Midbrain (tissue), 1 donor: ENCODE results near the gene PRSS48.
"Not testable (repeated sequence)": the region's sequence is repeated elsewhere in the genome, so short reads cannot be mapped to it uniquely, and the experiment has no call there.

ENCODE experiments used
- DNase-seq: peaks from one replicate; lab custom pipeline; 2025; lab: John Stamatoyannopoulos, UW

The PRSS48 gene

DNA sequence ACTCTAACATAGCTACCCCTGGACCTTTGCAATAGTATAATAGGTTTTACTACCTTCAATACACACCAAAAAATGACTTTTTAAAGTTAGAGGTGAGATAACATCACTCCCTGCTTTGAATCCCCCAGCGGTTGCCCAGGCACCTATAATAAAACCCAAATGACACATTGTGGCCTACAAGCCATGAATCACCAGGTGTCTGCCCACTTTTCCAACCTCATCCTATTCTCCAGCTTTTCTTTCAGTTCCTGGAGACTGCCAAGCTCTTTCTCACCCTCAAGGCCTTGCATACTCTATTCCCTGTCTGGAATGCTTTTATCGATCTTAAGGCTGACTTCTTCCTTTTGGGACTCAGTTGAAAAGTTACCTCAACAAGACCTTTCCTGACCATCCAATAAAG lies 16.4 kb upstream of the PRSS48 start:
- DNase-seq = no peak

DNA sequence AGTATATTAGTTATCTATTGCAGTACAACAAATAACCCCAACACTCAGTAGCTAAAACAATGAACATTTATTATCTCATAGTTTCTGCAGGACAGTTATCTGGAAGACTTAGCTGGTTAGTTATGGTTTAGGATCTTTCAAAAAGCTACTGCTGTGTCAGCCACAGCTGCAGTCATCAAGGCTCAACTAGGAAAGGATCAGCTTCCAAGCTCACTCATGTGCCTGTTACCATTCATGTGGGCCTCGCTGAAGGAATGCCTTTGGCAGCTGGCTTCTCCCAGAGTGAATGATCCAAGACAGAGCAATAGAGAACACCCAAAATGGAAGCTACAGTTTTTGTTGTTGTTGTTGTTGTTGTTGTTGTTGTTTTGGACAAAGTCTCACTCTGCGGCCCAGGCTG lies 13.5 kb upstream of the PRSS48 start:
- DNase-seq = no peak

DNA sequence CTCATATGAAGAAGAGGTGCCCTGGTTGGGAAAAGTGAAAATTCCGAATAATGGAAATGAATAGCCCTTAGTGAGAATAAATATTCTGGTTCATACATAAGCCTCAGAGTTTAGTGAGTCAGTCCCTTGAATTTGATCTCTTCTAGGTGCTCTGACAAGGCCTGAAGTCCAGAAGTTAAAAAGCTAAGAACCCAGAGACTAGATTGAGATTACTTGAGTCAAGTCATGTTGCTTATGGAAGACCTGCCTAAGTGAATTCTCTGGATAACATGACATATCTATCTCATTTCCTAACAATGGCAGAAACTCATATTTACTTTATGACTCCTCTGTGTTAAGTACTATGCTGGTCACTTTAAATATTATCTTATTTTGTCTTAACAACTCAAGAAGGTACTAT lies 10.5 kb upstream of the PRSS48 start:
- DNase-seq = no peak

GRCh38 chr4:151267104-151267503 lies 9.9 kb upstream of the PRSS48 start:
- DNase-seq = no peak

GRCh38 chr4:151267822-151268535 lies 9.0 kb upstream of the PRSS48 start:
- DNase-seq = no peak

GRCh38 chr4:151268905-151269304 lies 8.1 kb upstream of the PRSS48 start:
- DNase-seq = not testable (repeated sequence)

DNA sequence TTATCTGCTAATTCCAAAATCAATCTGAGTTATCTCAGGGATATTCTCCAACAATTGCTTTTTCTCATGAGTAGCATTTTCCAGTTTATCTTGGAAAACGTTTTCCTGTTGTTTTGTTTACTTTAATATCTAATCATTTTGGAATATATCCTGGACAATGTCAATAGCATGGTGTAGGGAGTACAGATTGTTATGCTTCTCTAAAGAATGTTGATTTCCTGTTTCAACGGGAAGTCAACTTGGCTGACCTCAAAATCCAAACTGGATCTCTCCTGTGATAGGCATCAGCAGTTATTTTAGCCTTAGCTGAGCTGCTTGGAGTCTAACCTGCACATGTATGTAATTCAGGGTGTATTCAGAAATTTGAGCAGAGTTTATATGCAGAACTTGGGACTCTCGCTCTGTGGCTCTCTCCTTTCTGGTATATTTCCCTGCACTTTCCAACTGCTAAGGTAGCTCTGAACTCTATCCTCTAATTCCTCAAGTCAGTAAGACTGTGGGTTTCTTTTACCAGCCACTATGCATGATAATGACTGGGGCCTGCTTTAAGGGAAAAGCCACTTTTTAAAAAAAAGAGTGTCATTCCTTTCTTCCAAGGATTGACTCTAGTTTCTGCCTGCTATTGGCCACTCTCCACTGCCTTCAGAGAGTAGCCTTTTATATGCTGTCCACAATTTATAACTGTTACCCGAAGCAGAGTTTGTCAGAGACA lies 7.7 kb downstream of the PRSS48 start:
- DNase-seq = no peak

- no peak for DNase-seq
Observed at GRCh38 chr4:151287409-151287808, 10.4 kb downstream of the PRSS48 start.

DNA sequence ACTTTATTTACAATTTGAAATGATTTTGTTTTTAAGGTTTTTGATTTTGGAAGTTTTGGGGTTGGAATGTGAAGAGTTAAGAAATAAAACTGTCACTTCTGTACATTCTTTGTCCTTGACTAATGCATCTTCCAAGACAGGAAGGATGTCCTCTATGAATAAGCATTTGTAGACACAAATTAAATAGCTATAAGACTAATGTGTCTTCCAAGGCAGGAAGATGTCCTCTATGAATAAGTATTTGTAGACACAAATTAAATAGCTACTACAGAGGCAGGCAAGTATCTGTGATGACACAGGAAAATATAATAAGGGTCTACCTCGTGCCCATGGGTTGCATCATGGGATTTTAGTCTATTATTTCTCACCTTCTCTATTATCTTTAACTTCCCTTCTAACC lies 14.5 kb downstream of the PRSS48 start:
- no peak for DNase-seq

DNA sequence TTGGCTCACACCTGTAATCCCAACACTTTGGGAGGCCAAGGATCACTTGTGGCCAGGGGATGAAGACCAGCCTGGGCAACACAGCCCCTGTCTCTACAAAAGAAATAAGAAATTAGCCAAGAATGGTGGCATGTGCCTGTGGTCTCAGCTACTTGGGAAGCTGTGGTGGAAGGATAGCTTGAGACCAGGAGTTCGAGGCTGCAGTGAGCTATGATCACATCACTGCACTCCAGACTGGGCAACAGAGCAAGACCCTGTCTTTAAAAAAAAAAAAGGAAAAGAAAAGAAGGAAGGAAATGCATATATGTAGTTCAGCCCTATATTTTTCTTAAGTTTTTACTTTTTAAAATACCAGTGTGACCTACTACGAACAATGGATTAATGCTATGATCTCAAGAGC lies 15.1 kb downstream of the PRSS48 start:
- no peak for DNase-seq

DNA sequence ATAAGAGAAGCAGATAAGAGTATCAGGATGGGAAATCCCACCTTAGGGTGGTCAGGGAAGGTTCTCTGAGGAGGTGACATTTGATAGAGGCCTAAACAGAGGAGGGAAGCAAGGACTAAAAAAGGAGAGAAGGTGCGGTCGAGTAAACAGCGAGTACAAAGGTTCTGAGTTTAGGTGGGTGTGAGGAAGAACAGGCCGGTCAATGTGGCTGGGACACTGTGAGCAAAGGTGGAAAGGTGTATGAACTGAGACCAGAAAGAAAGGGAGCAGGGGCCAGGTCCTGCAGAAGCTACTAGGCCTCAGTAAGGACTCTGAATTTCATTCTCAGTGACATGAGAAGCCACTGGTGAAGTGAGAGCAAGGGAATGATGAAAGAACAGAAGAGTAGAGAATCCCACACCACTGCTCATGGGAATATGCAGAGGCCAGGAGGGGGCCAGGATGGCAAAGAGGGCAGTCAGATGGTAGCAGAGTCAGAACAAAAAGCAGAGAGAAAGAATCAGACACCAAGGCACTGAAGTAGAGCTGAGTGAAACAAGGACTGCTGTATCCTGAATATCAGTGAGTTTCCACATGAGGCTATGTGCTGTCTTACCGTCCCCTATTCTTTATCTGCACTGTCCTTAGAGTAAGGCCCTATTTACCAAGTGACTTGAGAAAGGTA lies 18.0 kb downstream of the PRSS48 start:
- DNase-seq = no peak

- no peak for DNase-seq
Observed at GRCh38 chr4:151296227-151296626, 19.3 kb downstream of the PRSS48 start.

GRCh38 chr4:151297170-151297569 lies 20.2 kb downstream of the PRSS48 start:
- DNase-seq = no peak

DNA sequence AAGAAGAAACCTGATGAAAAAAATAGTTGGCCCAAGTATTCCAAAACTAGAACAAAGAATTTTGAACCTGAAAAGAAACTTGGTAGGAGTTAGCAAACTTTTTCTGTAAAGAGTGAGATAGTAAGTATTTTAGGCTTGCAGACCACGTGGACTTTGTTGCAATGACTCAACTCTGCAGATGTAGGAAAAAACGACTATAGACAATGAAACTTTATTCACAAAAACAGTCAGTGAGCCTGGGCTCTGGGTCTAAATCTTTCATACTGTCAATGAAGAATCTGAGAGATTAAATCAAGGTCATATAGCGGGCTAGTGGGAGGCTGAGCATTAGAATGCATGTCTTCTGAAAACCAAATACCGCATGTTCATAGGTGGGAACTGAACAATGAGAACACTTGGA lies 25.5 kb downstream of the PRSS48 start:
- DNase-seq = no peak

GRCh38 chr4:151304226-151304625 lies 27.3 kb downstream of the PRSS48 start:
- DNase-seq = no peak

DNA sequence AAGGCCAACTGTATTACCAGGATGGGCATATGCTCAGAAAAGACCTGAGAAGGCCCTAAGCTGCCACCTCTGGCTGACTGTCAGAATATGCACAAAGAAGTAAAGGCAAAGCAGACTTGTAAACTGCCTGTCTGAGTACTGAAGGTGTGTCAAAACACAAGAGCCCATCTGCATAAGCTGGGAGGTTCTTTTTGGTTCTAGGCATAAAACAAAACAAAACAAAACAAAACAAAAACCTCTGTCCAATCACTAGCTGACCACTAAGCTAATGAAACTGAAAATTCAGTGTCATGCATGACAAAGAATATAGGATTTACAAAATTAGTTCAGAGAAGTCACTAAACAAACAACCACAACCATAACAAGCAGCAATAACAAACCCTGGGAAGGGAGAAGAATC lies 27.8 kb downstream of the PRSS48 start:
- DNase-seq = no peak

DNA sequence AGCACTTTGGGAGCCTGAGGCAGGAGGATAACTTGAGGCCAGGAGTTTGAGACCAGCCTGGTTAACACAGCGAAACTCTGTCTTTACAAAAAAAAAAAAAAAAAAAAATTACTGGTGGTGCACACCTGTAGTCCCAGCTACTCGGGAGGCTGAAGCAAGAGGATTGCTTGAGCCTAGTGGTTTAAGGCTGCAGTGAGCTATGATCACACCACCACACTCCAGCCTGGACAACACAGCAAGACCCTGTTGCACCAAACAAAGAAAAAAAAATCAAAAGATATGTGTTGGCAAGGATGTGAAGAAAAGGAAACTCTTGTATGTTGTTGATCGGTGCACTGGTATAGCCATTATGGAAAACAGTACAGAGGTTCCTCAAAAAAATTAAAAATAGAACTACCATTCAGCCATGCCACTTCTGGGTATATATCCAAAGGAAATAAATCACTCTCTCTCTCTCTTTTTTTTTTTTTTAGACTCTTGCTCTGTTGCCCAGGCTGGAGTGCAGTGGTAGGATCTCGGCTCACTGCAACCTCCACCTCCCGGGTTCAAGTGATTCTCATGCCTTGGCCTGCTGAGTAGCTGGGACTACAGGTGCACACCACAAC lies 33.3 kb downstream of the PRSS48 start:
- DNase-seq = no peak

- DNase-seq = no peak
Observed at GRCh38 chr4:151313306-151314009, 36.5 kb downstream of the PRSS48 start.

- DNase-seq = no peak
Observed at GRCh38 chr4:151314010-151314355, 37.0 kb downstream of the PRSS48 start.

GRCh38 chr4:151314479-151314878 lies 37.5 kb downstream of the PRSS48 start:
- no peak for DNase-seq

- no peak for DNase-seq
Observed at GRCh38 chr4:151315212-151315886, 38.4 kb downstream of the PRSS48 start.

DNA sequence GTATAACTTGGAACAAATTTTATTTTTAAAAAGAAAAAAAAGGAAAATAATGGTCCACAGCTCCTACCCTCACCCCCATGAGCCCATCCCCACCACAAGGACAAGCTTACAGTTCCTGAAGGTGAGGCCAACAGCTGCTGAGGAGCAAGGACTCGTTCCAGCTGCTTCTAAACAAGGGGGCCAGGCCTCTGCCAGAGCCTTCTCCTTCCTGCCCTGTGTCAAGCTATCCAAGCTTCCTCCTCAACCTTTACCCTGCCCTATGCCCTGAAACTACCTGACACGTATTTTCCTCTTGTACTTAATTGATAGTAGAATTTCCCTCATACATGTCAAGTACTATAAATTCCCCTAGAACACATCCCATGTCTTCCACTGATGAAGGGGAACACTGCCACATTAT lies 39.7 kb downstream of the PRSS48 start:
- no peak for DNase-seq
